ENCODE results near the gene SNCB.

- TF ChIP-seq CTCF (IDR thresholded peaks at IDR 0.05) (no peak), POLR2A (IDR thresholded peaks at IDR 0.05) (no peak)
Measured at GRCh38 chr5:176658817-176659511, 28.6 kb upstream of the SNCB start.
